ENCODE data around the gene CLCN4. TPM values are rescaled to one million over a fixed set of nuclear protein-coding genes. Genes with fewer than 3 reads are reported as not detected.

The CLCN4 gene
- total and polyA plus RNA-seq, 2 of the 8 experiments (the other 6 are each of a cell fraction or from before 2014, with no cell fraction given) = 3.3 to 11.2 TPM

- Histone ChIP-seq H3K23me2 (ENCODE audit: low read depth, low read length) (no peaks in the 10 kb centered on the region), H4K91ac (replicated peaks; ENCODE audit: insufficient read length, low read length) (no peak overlapping the region), H3K36me3 (ENCODE audit: control insufficient read depth in 2 of 4, insufficient read depth in 4 of 4, low read length in 3 of 4) (peaks cover 0 to 15% (median 2%) of the 10 kb centered on the region in 4 experiments; a peak in 4 of 8 replicates), H3K14ac (ENCODE audit: insufficient read length) (no peak overlapping the region), H3K79me2 (ENCODE audit: control insufficient read depth in 1 of 2, insufficient read depth in 2 of 2, low read length in 2 of 2) (no peaks in the 10 kb centered on the region), H2BK15ac (ENCODE audit: low read length) (no peak overlapping the region), H3K27ac (ENCODE audit: low read depth, low read length) (no peak overlapping the region), H3K56ac (replicated peaks; ENCODE audit: insufficient read length, low read depth, low read length) (no peak overlapping the region), H4K20me1 (replicated peaks in 1 of 2; ENCODE audit: control insufficient read depth in 1 of 2, insufficient read depth in 2 of 2, low read length in 2 of 2) (no peaks in the 10 kb centered on the region), H2BK120ac (replicated peaks; ENCODE audit: low read depth, low read length) (no peak overlapping the region), H2BK20ac (ENCODE audit: low read length) (no peak overlapping the region), H3K4ac (replicated peaks; ENCODE audit: insufficient read length, low read depth, low read length) (no peak overlapping the region), H3K9ac (replicated peaks in 1 of 4; ENCODE audit: extremely low read depth in 1 of 4, low read depth in 3 of 4, low read length in 3 of 4) (no peak overlapping the region), H3K79me1 (ENCODE audit: low read depth, low read length) (no peaks in the 10 kb centered on the region), H3K23ac (ENCODE audit: insufficient read length) (no peak overlapping the region), H3K4me1 (replicated peaks in 1 of 4; ENCODE audit: control insufficient read depth in 3 of 4, insufficient read depth in 4 of 4, low read length in 3 of 4) (no peaks in the 10 kb centered on the region), H3K9me3 (ENCODE audit: insufficient read depth in 2 of 2, low read depth in 1 of 2, low read length in 1 of 2) (no peaks in the 10 kb centered on the region), H4K8ac (ENCODE audit: extremely low read depth, insufficient read depth, low read length) (no peak overlapping the region), H3K4me2 (ENCODE audit: insufficient read depth in 1 of 2, low read depth in 2 of 2, low read length in 2 of 2) (no peak overlapping the region), H2BK12ac (ENCODE audit: low read depth, low read length) (no peak overlapping the region), H2AFZ (ENCODE audit: low read length) (no peak overlapping the region), H3K18ac (ENCODE audit: extremely low read depth, low read length) (no peak overlapping the region), H2AK5ac (ENCODE audit: low read depth, low read length) (no peak overlapping the region), H3K27me3 (replicated peaks in 1 of 4; ENCODE audit: control insufficient read depth in 3 of 4, extremely low read depth in 1 of 4, insufficient read depth in 3 of 4, low read length in 3 of 4) (no peaks in the 10 kb centered on the region), H2BK5ac (ENCODE audit: low read depth, low read length) (no peak overlapping the region), H4K5ac (ENCODE audit: insufficient read length, low read depth, low read length) (no peak overlapping the region), H3K4me3 (ENCODE audit: extremely low read depth in 1 of 4, insufficient read depth in 2 of 4, low read depth in 3 of 4, low read length in 4 of 4) (no peak overlapping the region)
- TF ChIP-seq JUN (IDR thresholded peaks at IDR 0.05; ENCODE audit: low read depth, low read length) = no peak
- no peak for TF ChIP-seq NRF1 (IDR thresholded peaks at IDR 0.05; ENCODE audit: low read depth, low read length)
- no peak for TF ChIP-seq GTF2F1 (IDR thresholded peaks at IDR 0.05; ENCODE audit: borderline replicate concordance, low read depth, low read length)
- no peak for FAIRE-seq
- CTCF ChIA-PET (ENCODE audit: partially characterized antibody) = no interaction called here
- 87% methylated on average over 4 of the region's 12 CpGs; no CpG with 5 or more reads in 1 of the 2 experiments for WGBS, 2 experiments (ENCODE audit: extremely low coverage in 1 of 2, insufficient coverage in 1 of 2, insufficient read length in 1 of 2, insufficient replicate concordance in 2 of 2, low coverage in 1 of 2, low lambda C conversion rate in 2 of 2, missing lambda C conversion rate in 1 of 2)
- no peak for DNase-seq (ENCODE audit: low read depth in 1 of 2, low spot score in 2 of 2)
- POLR2A ChIA-PET (ENCODE audit: partially characterized antibody) = no interaction called here
These were observed 13.4 kb upstream of the CLCN4 start for GRCh38 chrX:10143071-10143983.
